ENCODE results near the gene HEXB.

HEXB gene

DNA sequence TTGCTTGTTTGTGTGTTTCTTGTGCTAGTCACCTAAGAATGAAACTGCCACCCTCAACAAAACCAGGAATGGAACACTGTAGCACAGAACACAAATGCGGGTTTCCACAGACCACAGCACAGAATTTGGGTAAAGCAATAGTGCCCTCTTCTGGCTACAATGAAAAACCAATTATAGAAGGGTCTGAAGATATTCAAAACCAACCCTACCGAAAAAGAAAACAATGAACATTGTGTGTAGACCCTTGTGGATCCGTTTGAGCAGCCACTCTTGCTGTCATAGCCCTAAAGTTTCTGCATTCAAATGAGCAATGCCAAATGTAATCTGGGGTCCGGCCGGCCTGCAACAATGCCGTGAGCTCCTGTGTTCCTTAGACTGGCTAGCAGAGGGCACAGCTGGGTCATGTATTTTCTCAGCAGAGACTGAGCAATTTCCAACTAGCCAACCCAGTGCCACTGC is 36.2 kb upstream of the HEXB start:
- in situ Hi-C loops (cut with MboI; ENCODE audit: low sequenced_read_pairs, unreplicated experiment), result loop anchor here (5.0 to 10.0 kb wide), 2 partner anchors 604 to 747 kb away; no protein-coding TSS in a partner anchor
- peak; percentile 69 for DNase-seq (ENCODE audit: low spot score)

GRCh38 chr5:74649421-74649973 is 35.5 kb upstream of the HEXB start:
- TF ChIP-seq, protein P1, sequence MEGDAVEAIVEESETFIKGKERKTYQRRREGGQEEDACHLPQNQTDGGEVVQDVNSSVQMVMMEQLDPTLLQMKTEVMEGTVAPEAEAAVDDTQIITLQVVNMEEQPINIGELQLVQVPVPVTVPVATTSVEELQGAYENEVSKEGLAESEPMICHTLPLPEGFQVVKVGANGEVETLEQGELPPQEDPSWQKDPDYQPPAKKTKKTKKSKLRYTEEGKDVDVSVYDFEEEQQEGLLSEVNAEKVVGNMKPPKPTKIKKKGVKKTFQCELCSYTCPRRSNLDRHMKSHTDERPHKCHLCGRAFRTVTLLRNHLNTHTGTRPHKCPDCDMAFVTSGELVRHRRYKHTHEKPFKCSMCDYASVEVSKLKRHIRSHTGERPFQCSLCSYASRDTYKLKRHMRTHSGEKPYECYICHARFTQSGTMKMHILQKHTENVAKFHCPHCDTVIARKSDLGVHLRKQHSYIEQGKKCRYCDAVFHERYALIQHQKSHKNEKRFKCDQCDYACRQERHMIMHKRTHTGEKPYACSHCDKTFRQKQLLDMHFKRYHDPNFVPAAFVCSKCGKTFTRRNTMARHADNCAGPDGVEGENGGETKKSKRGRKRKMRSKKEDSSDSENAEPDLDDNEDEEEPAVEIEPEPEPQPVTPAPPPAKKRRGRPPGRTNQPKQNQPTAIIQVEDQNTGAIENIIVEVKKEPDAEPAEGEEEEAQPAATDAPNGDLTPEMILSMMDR (IDR thresholded peaks at IDR 0.05; ENCODE audit: borderline replicate concordance, control extremely low read depth, extremely low read depth, insufficient read depth, missing control alignments), result no peak
- in situ Hi-C loops (cut with MboI; ENCODE audit: low sequenced_read_pairs, unreplicated experiment), result loop anchor here (5.0 to 10.0 kb wide), 2 partner anchors 605 to 747 kb away; no protein-coding TSS in a partner anchor
- DNase-seq (ENCODE audit: low spot score), result no peak

More for the DNA sequence above, 36.2 kb upstream of the HEXB start:
- TF ChIP-seq, protein P1 (IDR thresholded peaks at IDR 0.05; ENCODE audit: borderline replicate concordance, control extremely low read depth, extremely low read depth, insufficient read depth, missing control alignments), result peak; percentile 58

GRCh38 chr5:74651710-74652109 is 33.3 kb upstream of the HEXB start:
- in situ Hi-C loops (cut with MboI; ENCODE audit: low sequenced_read_pairs, unreplicated experiment), result loop anchor here (25.0 kb wide), 1 partner anchor 1064 kb away; no protein-coding TSS in a partner anchor
- TF ChIP-seq, protein P1 (IDR thresholded peaks at IDR 0.05; ENCODE audit: borderline replicate concordance, control extremely low read depth, extremely low read depth, insufficient read depth, missing control alignments), result no peak
- no peak for DNase-seq (ENCODE audit: low spot score)

- TF ChIP-seq, protein P1 (IDR thresholded peaks at IDR 0.05; ENCODE audit: borderline replicate concordance, control extremely low read depth, extremely low read depth, insufficient read depth, missing control alignments), result no peak
- no peak for DNase-seq (ENCODE audit: low spot score)
- in situ Hi-C loops (cut with MboI; ENCODE audit: low sequenced_read_pairs, unreplicated experiment), result loop anchor here (25.0 kb wide), 1 partner anchor 1065 kb away; no protein-coding TSS in a partner anchor
Observed at GRCh38 chr5:74652576-74652975, 32.5 kb upstream of the HEXB start.

DNA sequence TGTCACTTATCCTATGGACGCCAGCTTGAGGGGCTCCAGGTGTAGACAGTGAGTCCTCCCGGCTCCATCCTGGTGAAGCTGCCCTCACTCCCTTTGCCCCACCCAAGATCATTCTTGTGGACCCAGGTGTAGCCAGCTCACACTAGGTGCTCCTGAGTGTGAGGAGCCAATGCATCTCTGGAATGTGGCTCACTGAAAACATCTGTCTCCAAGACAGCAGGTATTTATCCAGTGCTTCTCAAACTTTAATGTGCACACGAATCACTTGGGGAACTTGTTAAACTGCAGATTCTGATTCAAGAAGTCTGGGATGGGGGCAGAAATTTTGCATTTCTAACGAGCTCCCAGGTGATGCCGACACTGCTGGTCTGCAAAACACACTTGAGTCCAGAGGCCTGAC is 31.0 kb upstream of the HEXB start:
- TF ChIP-seq, protein P1 (IDR thresholded peaks at IDR 0.05; ENCODE audit: borderline replicate concordance, control extremely low read depth, extremely low read depth, insufficient read depth, missing control alignments), result no peak
- in situ Hi-C loops (cut with MboI; ENCODE audit: low sequenced_read_pairs, unreplicated experiment), result loop anchor here (25.0 kb wide), 1 partner anchor 1067 kb away; no protein-coding TSS in a partner anchor
- DNase-seq (ENCODE audit: low spot score), result no peak

GRCh38 chr5:74655206-74655605 is 29.8 kb upstream of the HEXB start:
- TF ChIP-seq, protein P1 (IDR thresholded peaks at IDR 0.05; ENCODE audit: borderline replicate concordance, control extremely low read depth, extremely low read depth, insufficient read depth, missing control alignments), result no peak
- in situ Hi-C loops (cut with MboI; ENCODE audit: low sequenced_read_pairs, unreplicated experiment), result loop anchor here (25.0 kb wide), 1 partner anchor 1068 kb away; no protein-coding TSS in a partner anchor
- DNase-seq (ENCODE audit: low spot score), result no peak
